HG03571 (cell line): ENCODE data around the gene SPATA31C1.
"Not testable (repeated sequence)": the region's sequence is repeated elsewhere in the genome, so short reads cannot be mapped to it uniquely, and the experiment has no call there.

ENCODE experiments used
- ATAC-seq: cut with Tn5 transposase; IDR thresholded peaks from one replicate; pipeline ENCODE4 v1.9.1; 2021; ENCODE audit not compliant: unreplicated experiment

The SPATA31C1 gene

GRCh38 chr9:87886210-87886932 lies 31.4 kb upstream of the SPATA31C1 start:
- ATAC-seq, result no peak

DNA sequence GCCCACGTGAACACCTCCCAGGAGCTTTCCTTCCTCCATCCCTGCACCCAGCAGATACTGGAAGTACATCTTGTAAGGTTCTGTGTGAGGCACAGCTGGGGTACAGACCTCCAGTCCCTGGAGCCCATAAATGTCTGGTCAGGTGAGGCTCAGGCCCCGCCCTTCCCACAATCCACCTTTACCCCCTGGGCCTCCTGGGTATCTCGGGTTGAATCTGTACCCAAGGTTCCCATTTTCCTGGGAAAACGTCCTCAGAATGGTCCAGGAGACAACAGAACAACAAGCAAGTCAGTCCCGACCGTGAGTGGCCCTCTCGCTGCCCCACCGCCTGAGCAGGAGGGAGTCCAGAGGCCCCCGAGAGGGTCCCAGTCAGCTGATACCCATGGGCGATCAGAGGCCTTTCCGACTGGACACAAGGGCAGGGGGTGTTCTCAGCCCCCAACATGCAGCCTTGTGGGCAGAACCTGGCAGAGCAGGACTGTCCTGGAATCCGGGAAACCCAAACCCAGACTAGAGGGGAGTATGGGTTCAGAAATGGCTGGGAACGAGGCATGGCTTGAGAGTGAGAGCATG lies 30.7 kb upstream of the SPATA31C1 start:
- no peak for ATAC-seq

- no peak for ATAC-seq
Measured at GRCh38 chr9:87887661-87888480, 29.9 kb upstream of the SPATA31C1 start.

DNA sequence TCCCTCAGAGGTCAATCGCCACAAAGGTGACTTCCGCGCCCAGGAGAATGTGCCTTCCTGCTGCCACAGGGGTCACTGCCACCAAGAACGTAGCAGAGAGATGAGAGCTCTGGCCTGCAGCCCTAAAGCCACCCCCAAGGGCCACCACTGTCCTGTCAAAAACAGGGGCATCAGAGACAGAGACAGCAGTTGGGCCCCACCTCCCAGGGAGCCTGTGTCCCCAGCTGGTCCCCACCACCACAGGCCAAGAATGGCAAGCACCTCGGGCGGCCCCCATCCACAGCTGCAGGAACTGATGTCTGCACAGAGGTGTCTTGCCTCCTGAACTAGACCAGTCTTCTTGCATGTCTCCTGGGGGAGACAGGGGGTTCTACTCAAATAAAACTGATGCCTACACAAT lies 29.3 kb upstream of the SPATA31C1 start:
- no peak for ATAC-seq

- ATAC-seq, result no peak
Measured at GRCh38 chr9:87889065-87889881, 28.5 kb upstream of the SPATA31C1 start.

DNA sequence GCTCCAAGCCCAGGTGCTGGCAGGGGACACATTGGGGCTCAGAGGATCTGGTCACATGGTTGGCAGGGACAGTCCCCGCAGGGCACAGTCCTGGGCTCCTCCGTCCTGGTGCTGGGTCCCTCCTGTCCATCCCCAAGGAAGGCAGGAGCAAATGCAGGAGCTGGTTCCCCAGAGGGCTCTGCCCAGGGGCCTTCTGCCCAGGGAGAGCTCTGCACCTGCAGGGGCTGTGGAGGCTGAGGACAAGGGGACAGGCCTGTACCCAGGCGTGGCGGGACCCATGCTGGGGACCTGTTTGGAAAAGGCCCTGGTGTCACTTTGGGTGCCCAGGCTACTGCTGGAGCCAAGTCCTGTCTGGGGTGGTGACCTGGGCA lies 27.9 kb upstream of the SPATA31C1 start:
- ATAC-seq, result no peak

- no peak for ATAC-seq
Measured at GRCh38 chr9:87890837-87891236, 26.9 kb upstream of the SPATA31C1 start.

- no peak for ATAC-seq
Measured at GRCh38 chr9:87891754-87892153, 26.0 kb upstream of the SPATA31C1 start.

DNA sequence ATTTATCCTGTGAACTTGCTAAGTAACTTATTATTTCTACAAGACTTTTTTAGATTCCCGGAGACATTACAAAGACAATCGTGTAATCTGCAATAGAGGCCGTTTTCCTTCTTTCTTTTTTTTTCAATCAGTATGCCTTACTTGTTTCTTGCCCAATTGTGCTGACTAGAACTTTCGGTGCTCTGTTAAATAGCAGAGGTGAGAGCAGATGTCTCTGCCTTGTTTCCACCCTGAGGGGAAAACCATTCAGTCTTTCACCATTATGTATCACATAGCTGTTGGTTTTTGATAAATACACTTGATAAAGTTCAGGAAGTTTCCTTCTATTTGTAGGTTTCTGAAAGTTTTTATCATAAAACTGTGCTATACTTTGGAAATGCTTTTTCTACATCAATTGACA lies 24.8 kb upstream of the SPATA31C1 start:
- no peak for ATAC-seq

GRCh38 chr9:87894998-87895625 lies 22.6 kb upstream of the SPATA31C1 start:
- ATAC-seq, result no peak

GRCh38 chr9:87896891-87897290 lies 20.9 kb upstream of the SPATA31C1 start:
- no peak for ATAC-seq

- no peak for ATAC-seq
Measured at GRCh38 chr9:87898151-87898550, 19.6 kb upstream of the SPATA31C1 start.

DNA sequence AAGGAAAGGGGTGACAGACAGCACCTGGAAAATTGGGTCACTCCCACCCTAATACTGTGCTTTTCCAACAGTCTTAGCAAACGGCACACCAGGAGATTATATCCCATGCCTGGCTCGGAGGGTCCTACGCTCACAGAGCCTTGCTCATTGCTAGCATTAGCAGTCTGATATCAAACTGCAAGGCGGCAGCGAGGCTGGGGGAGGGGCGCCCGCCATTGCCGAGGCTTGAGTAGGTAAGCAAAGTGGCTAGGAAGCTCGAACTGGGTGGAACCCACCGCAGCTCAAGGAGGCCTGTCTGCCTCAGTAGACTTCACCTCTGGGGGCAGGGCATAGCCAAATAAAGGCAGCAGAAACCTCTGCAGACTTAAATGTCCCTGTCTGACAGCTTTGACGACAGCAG lies 15.4 kb upstream of the SPATA31C1 start:
- ATAC-seq, result not testable (repeated sequence)

DNA sequence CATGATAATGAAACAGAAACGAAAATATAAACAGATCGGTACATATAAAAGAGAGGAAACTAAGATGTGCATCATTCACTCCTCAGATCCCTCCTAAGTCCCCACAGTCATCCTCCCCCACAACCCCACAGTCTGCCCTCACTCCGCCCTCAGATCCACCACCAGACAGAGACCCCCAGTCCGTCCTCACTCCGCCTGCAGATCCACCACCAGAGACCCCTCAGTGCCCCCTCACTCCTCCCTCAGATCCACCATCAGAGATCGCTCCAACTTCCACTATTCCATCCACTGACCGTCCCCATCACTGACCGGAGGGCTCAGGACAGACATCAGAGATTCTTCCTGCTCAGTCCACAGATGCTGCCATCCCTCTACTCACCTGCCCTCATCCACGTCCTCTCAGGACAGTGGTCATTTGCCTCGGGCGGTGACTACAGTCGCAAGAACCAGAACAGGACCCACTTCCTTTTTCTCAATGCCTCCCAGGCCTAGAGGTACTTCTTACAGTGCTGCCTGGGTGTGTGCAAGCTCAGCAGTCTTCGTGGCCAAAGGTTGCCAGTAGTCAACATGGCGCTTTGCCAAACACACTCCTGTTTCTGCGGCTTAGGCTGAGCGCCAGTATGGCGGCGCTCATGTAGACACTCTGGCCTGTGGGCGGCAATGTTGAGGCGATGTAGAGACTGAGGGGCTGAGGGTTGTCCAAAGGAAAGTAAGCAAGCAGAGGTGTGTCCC lies 8.3 kb upstream of the SPATA31C1 start:
- ATAC-seq, result no peak

DNA sequence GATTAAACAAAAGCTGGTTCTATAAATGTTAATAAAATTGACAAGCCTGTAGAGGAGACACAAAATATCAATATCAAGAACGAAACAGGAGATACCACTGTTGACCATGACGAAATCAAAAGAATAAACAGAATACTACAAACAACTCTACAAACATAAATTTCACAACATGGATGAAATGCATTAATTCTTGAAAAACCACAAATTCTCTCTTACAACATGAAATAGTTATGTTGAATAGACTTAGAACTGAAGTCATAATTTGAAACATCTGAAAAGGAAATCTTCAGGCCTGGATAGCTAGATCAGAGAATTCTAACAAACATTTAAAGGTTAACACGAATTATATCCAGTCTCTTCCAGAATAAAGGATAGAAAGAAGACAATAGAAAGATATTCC lies 6.9 kb upstream of the SPATA31C1 start:
- no peak for ATAC-seq

- not testable (repeated sequence) for ATAC-seq
Measured at GRCh38 chr9:87919013-87919412, 1.3 kb downstream of the SPATA31C1 start.

GRCh38 chr9:87921561-87921960 lies 3.8 kb downstream of the SPATA31C1 start:
- not testable (repeated sequence) for ATAC-seq

DNA sequence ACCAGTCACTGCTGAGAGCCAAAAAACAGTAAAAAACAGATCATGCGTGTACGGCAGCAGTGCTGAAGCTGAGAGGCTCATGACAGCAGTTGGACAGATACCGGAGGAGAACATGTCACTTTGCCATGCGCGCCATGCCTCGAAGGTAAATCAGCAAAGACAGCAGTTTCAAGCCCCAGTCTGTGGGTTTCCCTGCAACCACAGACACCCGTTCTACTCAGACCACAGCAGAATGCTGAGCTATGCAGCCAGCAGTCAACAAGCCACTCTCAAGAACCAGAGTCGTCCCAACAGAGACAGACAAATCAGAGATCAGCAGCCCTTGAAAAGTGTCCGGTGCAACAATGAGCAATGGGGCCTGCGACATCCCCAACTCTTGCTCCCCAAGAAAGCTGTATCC lies 5.2 kb downstream of the SPATA31C1 start:
- not testable (repeated sequence) for ATAC-seq

GRCh38 chr9:87924851-87925250 lies 7.1 kb downstream of the SPATA31C1 start:
- ATAC-seq, result not testable (repeated sequence)

- ATAC-seq, result not testable (repeated sequence)
Measured at GRCh38 chr9:87929152-87929551, 11.4 kb downstream of the SPATA31C1 start.
